HG02763 (cell line): ENCODE measurements around the gene TMEM62.

Experiments used
- ATAC-seq: cut with Tn5 transposase; IDR thresholded peaks from one replicate; pipeline ENCODE4 v1.9.1; 2021; ENCODE audit warnings: mild to moderate bottlenecking, moderate library complexity; ENCODE audit not compliant: unreplicated experiment

Gene TMEM62

GRCh38 chr15:43226436-43227305 is 93.3 kb downstream of the TMEM62 start:
- ATAC-seq, result no peak

GRCh38 chr15:43229977-43230376 is 96.6 kb downstream of the TMEM62 start:
- ATAC-seq, result no peak

GRCh38 chr15:43230640-43231115 is 97.3 kb downstream of the TMEM62 start:
- ATAC-seq, result no peak

GRCh38 chr15:43232289-43232874 is 99.0 kb downstream of the TMEM62 start:
- ATAC-seq, result no peak
